Parathyroid adenoma (tissue), 2 donors: Measurements from ENCODE around the gene DIP2C.
"Not testable (repeated sequence)": the region's sequence is repeated elsewhere in the genome, so short reads cannot be mapped to it uniquely, and the experiment has no call there.

Experiments
- H2AFZ ChIP-seq: fragments of 300-600 bp; sonication (generic); one replicate; pipeline ENCODE4 v1.7.0; 2017; ENCODE audit warnings: antibody characterized with exemption, mild to moderate bottlenecking
- H3K27ac ChIP-seq: fragments of 300-600 bp; sonication (generic); one replicate; pipeline ENCODE4 v1.7.0; 2017
- H3K27me3 ChIP-seq: fragments of 300-600 bp; sonication (generic); one replicate; pipeline ENCODE4 v1.7.0; 2017; ENCODE audit warnings: low read length; ENCODE audit not compliant: control insufficient read depth, insufficient read depth
- H3K36me3 ChIP-seq: fragments of 300-600 bp; sonication (generic); one replicate; pipeline ENCODE4 v1.7.0; 2017; ENCODE audit warnings: low read length; ENCODE audit not compliant: control insufficient read depth, insufficient read depth
- H3K4me1 ChIP-seq: fragments of 300-600 bp; sonication (generic); one replicate; pipeline ENCODE4 v1.7.0; 2017; ENCODE audit warnings: control low read depth
- H3K4me2 ChIP-seq: fragments of 300-600 bp; sonication (generic); one replicate; pipeline ENCODE4 v1.7.0; 2017; ENCODE audit warnings: low read length
- H3K4me3 ChIP-seq: fragments of 300-600 bp; sonication (generic); one replicate; pipeline ENCODE4 v1.7.0; 2017; ENCODE audit warnings: low read depth, low read length
- H3K79me2 ChIP-seq: fragments of 300-600 bp; sonication (generic); one replicate; pipeline ENCODE4 v1.7.0; 2017; ENCODE audit warnings: control low read depth
- H3K9ac ChIP-seq: fragments of 300-600 bp; sonication (generic); one replicate; pipeline ENCODE4 v1.7.0; 2017; ENCODE audit warnings: mild to moderate bottlenecking
- H3K9me3 ChIP-seq: fragments of 300-600 bp; sonication (generic); one replicate; pipeline ENCODE4 v1.7.0; 2017; ENCODE audit warnings: low read length; ENCODE audit not compliant: control insufficient read depth
- CTCF ChIP-seq: fragments of 300-600 bp; sonication (generic); IDR thresholded peaks from one replicate; pipeline ENCODE4 v1.7.0; 2017; ENCODE audit warnings: antibody characterized with exemption, mild to moderate bottlenecking
- donor health status: primary hyperparathyroidism.

Gene DIP2C

GRCh38 chr10:651692-652091, 37.8 kb downstream of the DIP2C start:
- Histone ChIP-seq H3K9me3 (no peaks in the 10 kb centered on the region), H3K4me3 (no peak overlapping the region), H3K36me3 (no peaks in the 10 kb centered on the region), H3K79me2 (peaks cover 80% of the 10 kb centered on the region), H2AFZ (no peak overlapping the region), H3K4me2 (no peak overlapping the region), H3K4me1 (peaks cover 9% of the 10 kb centered on the region), H3K9ac (no peak overlapping the region), H3K27me3 (no peaks in the 10 kb centered on the region), H3K27ac (no peak overlapping the region)
- TF ChIP-seq CTCF = no peak

GRCh38 chr10:650886-651615, 38.4 kb downstream of the DIP2C start:
- H3K9me3 ChIP-seq = no peaks in the 10 kb centered on the region
- no peak overlapping the region for H3K4me3 ChIP-seq
- H2AFZ ChIP-seq = no peak overlapping the region
- TF ChIP-seq CTCF = no peak
- H3K36me3 ChIP-seq = no peaks in the 10 kb centered on the region
- no peaks in the 10 kb centered on the region for H3K27me3 ChIP-seq
- H3K4me2 ChIP-seq = no peak overlapping the region
- no peak overlapping the region for H3K27ac ChIP-seq
- no peak overlapping the region for H3K9ac ChIP-seq
- peaks cover 9% of the 10 kb centered on the region for H3K4me1 ChIP-seq
- peaks cover 79% of the 10 kb centered on the region for H3K79me2 ChIP-seq

- Histone ChIP-seq H3K27me3 (no peaks in the 10 kb centered on the region), H3K4me1 (peaks cover 9% of the 10 kb centered on the region), H3K4me2 (no peak overlapping the region), H3K9me3 (no peaks in the 10 kb centered on the region), H3K27ac (no peak overlapping the region), H3K36me3 (no peaks in the 10 kb centered on the region), H3K4me3 (no peak overlapping the region), H2AFZ (no peak overlapping the region), H3K9ac (no peak overlapping the region), H3K79me2 (peaks cover 76% of the 10 kb centered on the region)
- TF ChIP-seq CTCF = no peak
Measured at GRCh38 chr10:650441-650851, 39.0 kb downstream of the DIP2C start.

GRCh38 chr10:649798-650440, 39.5 kb downstream of the DIP2C start:
- no peak for TF ChIP-seq CTCF
- H3K4me2 ChIP-seq = no peak overlapping the region
- no peaks in the 10 kb centered on the region for H3K27me3 ChIP-seq
- H3K4me3 ChIP-seq = no peak overlapping the region
- H3K9ac ChIP-seq = no peak overlapping the region
- peaks cover 9% of the 10 kb centered on the region for H3K4me1 ChIP-seq
- peaks cover 73% of the 10 kb centered on the region for H3K79me2 ChIP-seq
- H2AFZ ChIP-seq = no peak overlapping the region
- no peaks in the 10 kb centered on the region for H3K9me3 ChIP-seq
- H3K27ac ChIP-seq = no peak overlapping the region
- no peaks in the 10 kb centered on the region for H3K36me3 ChIP-seq

- Histone ChIP-seq H3K79me2 (peaks cover 73% of the 10 kb centered on the region), H3K27me3 (no peaks in the 10 kb centered on the region), H3K4me2 (no peak overlapping the region), H3K9me3 (no peaks in the 10 kb centered on the region), H3K9ac (no peak overlapping the region), H3K4me3 (no peak overlapping the region), H2AFZ (no peak overlapping the region), H3K36me3 (no peaks in the 10 kb centered on the region), H3K27ac (no peak overlapping the region), H3K4me1 (peaks cover 7% of the 10 kb centered on the region)
- no peak for TF ChIP-seq CTCF
Measured at GRCh38 chr10:649445-649797, 40.0 kb downstream of the DIP2C start.

GRCh38 chr10:647019-647418, 42.4 kb downstream of the DIP2C start:
- H3K9ac ChIP-seq, H3K4me1 ChIP-seq, H3K4me3 ChIP-seq, H2AFZ ChIP-seq, H3K4me2 ChIP-seq, H3K9me3 ChIP-seq, H3K27ac ChIP-seq, H3K36me3 ChIP-seq, H3K27me3 ChIP-seq: not testable (repeated sequence)
- H3K79me2 ChIP-seq = peaks cover 61% of the 10 kb centered on the region
